GM23338 (cell line): ENCODE measurements around the gene LYSMD4. TPM values are rescaled to one million over a fixed set of nuclear protein-coding genes. Genes with fewer than 3 reads are reported as not detected.
"Not testable (repeated sequence)": the region's sequence is repeated elsewhere in the genome, so short reads cannot be mapped to it uniquely, and the experiment has no call there.

ENCODE experiments used
- ATAC-seq: fragments of 200-7000 bp; cut with Tn5 transposase; 3 replicates; pipeline ENCODE4 v1.9.1; 2020
- DNase-seq: peaks from one replicate; pipeline ENCODE4 v3.0.0-alpha.2; 2015; ENCODE audit warnings: low spot score
- H2AFZ ChIP-seq: fragments of 200-600 bp; sonication (generic); 2 replicates; pipeline ENCODE4 v1.8.0; 2016; ENCODE audit warnings: antibody characterized with exemption, mild to moderate bottlenecking, moderate library complexity
- H3F3A ChIP-seq: fragments of 200-600 bp; sonication (generic); replicated peaks from 2 replicates; pipeline ENCODE4 v1.8.0; 2017; ENCODE audit warnings: antibody characterized with exemption, mixed run types, low read depth
- H3K27ac ChIP-seq: fragments of 200-600 bp; sonication (generic); 2 replicates; pipeline ENCODE4 v1.6.1; 2016; ENCODE audit warnings: low read depth
- H3K27me3 ChIP-seq: fragments of 200-600 bp; sonication (generic); 2 replicates; pipeline ENCODE4 v1.8.0; 2016; ENCODE audit warnings: mild to moderate bottlenecking, mixed run types, moderate library complexity; ENCODE audit not compliant: insufficient read depth
- H3K36me3 ChIP-seq: fragments of 200-600 bp; sonication (generic); 2 replicates; pipeline ENCODE4 v1.8.0; 2016; ENCODE audit warnings: mild to moderate bottlenecking; ENCODE audit not compliant: insufficient read depth
- H3K4me1 ChIP-seq: fragments of 200-600 bp; sonication (generic); 2 replicates; pipeline ENCODE4 v1.8.0; 2016; ENCODE audit warnings: mild to moderate bottlenecking, moderate library complexity; ENCODE audit not compliant: insufficient read depth
- H3K4me2 ChIP-seq: fragments of 200-600 bp; sonication (generic); 2 replicates; pipeline ENCODE4 v1.7.1; 2017; ENCODE audit warnings: mixed run types
- H3K4me3 ChIP-seq: fragments of 200-600 bp; sonication (generic); 2 replicates; pipeline ENCODE4 v1.6.1; 2016; ENCODE audit warnings: mixed run types
- H3K79me2 ChIP-seq: fragments of 200-600 bp; sonication (generic); replicated peaks from 2 replicates; pipeline ENCODE4 v1.8.0; 2017; ENCODE audit warnings: mild to moderate bottlenecking; ENCODE audit not compliant: insufficient read depth
- H3K9me2 ChIP-seq: fragments of 200-600 bp; sonication (generic); 2 replicates; pipeline ENCODE4 v1.8.0; 2017; ENCODE audit not compliant: insufficient read depth
- H4K20me1 ChIP-seq: fragments of 200-600 bp; sonication (generic); replicated peaks from 2 replicates; pipeline ENCODE4 v1.8.0; 2017; ENCODE audit warnings: mild to moderate bottlenecking; ENCODE audit not compliant: insufficient read depth
- H3K27ac Mint-ChIP-seq: 2 replicates; pipeline ENCODE4 v1.8.0; 2020; ENCODE audit warnings: inconsistent platforms, mild to moderate bottlenecking, moderate library complexity, mixed read lengths
- H3K27me3 Mint-ChIP-seq: 3 replicates; pipeline ENCODE4 v1.8.0; 2022; ENCODE audit warnings: low read depth, mild to moderate bottlenecking, moderate library complexity, mixed read lengths, inconsistent platforms; ENCODE audit not compliant: insufficient read depth, poor library complexity
- H3K36me3 Mint-ChIP-seq: 3 replicates; pipeline ENCODE4 v1.8.0; 2021; ENCODE audit warnings: low read depth, mild to moderate bottlenecking, inconsistent platforms, moderate library complexity, mixed read lengths
- H3K4me1 Mint-ChIP-seq: 3 replicates; pipeline ENCODE4 v1.8.0; 2020; ENCODE audit warnings: mild to moderate bottlenecking, inconsistent platforms, mixed read lengths
- H3K4me3 Mint-ChIP-seq: 3 replicates; pipeline ENCODE4 v1.8.0; 2021; ENCODE audit warnings: moderate library complexity, mild to moderate bottlenecking, inconsistent platforms, mixed read lengths
- H3K9me3 Mint-ChIP-seq: 3 replicates; pipeline ENCODE4 v1.8.0; 2020; ENCODE audit warnings: moderate library complexity, mild to moderate bottlenecking, inconsistent platforms, mixed read lengths
- CREB1 ChIP-seq: fragments of 250-450 bp; sonication (Bioruptor Pico); IDR thresholded peaks from 2 replicates; pipeline ENCODE4 v1.5.0; 2020; ENCODE audit warnings: low read depth, mild to moderate bottlenecking, moderate library complexity
- EZH2phosphoT487 ChIP-seq: fragments of 200-600 bp; sonication (generic); IDR thresholded peaks from one replicate; pipeline ENCODE4 v1.8.1; 2018; ENCODE audit warnings: antibody characterized with exemption; ENCODE audit not compliant: unreplicated experiment
- NANOG ChIP-seq: IDR thresholded peaks from 2 replicates; pipeline ENCODE4 v1.6.1; 2016; ENCODE audit warnings: antibody characterized with exemption, borderline replicate concordance
- POLR2AphosphoS5 ChIP-seq: IDR thresholded peaks from 2 replicates; pipeline ENCODE4 v1.6.1; 2016; ENCODE audit warnings: antibody characterized with exemption, low read depth
- REST ChIP-seq: IDR thresholded peaks from one replicate; pipeline ENCODE4 v1.6.1; 2018; ENCODE audit warnings: antibody characterized with exemption; ENCODE audit not compliant: unreplicated experiment
- ZNF114 ChIP-seq: fragments of 250-450 bp; sonication (Bioruptor Pico); IDR thresholded peaks from 2 replicates; pipeline ENCODE4 v1.5.0; 2020; ENCODE audit warnings: mild to moderate bottlenecking, moderate library complexity
- ZNF331 ChIP-seq: fragments of 250-450 bp; sonication (Bioruptor Pico); IDR thresholded peaks from 2 replicates; pipeline ENCODE4 v1.5.0; 2020; ENCODE audit warnings: low read depth, mild to moderate bottlenecking, moderate library complexity
- long read RNA-seq: library from polyadenylated mRNA; unstranded; transcript quantifications from one replicate; pipeline ENCODE4 v2.0.0, GENCODE V29; 2020; ENCODE audit not compliant: unreplicated experiment
- polyA plus RNA-seq: library from polyadenylated mRNA; unstranded; fragments of >200 nt; fragmentation: Nextera tagmentation; extraction: Ambion mirVana; gene quantifications from 2 replicates; pipeline ENCODE4 v1.2.1, GENCODE V29; 2016
- total RNA-seq: library from RNA; depleted of rRNA; stranded (reverse); fragments of >200 nt; shearing (Covaris generic); gene quantifications from 2 replicates; pipeline ENCODE4 v1.2.3, GENCODE V29; 2014; rRNA removed

Gene LYSMD4
- total RNA-seq (20.9 and 23.8 TPM in 2 replicates), polyA plus RNA-seq (7.5 and 9.8 TPM in 2 replicates)
- long read RNA-seq, partial matches to known transcripts: 5 of 15 reads
- long read RNA-seq, other reads (novel, unspliced or antisense): 9 of 15 reads

GRCh38 chr15:99733268-99734039 lies at the start of gene LYSMD4:
Gene LYSMD4 (minus strand): TSS chr15:99733437. CDS start chr15:99731999, 1,438 bp downstream.
- Mint-ChIP-seq H3K36me3 (peaks cover 12% of the 10 kb centered on the region; the same call in 2 of the 3 replicates), H3K27ac (peak within 1 kb of the TSS; percentile 92), H3K4me1 (peaks cover 26% of the 10 kb centered on the region), H3K27me3 (peaks cover 8% of the 10 kb centered on the region), H3K4me3 (peak within 1 kb of the TSS; percentile 82), H3K9me3 (no peaks in the 10 kb centered on the region)
- peaks cover 23% of the 10 kb centered on the region for H3K4me1 ChIP-seq
- no peaks in the 10 kb centered on the region for H3K9me2 ChIP-seq
- TF ChIP-seq REST: no peak
- peak; percentile 77 for TF ChIP-seq POLR2AphosphoS5
- no peak for TF ChIP-seq ZNF331 (CRISPR knock-in tag)
- H2AFZ ChIP-seq: peak within 1 kb of the TSS; percentile 94
- H3F3A ChIP-seq: 0 out of 2 replicates have a peak, but pooled peaks cover 3% of the 10 kb centered on the region
- DNase-seq: peak; percentile 97
- H3K27ac ChIP-seq: peak within 1 kb of the TSS; percentile 98
- H4K20me1 ChIP-seq: no peaks in the 10 kb centered on the region; the same call in none of the 2 replicates
- peak within 1 kb of the TSS; percentile 80 for H3K4me3 ChIP-seq
- 0 out of 2 replicates have a peak, but pooled peaks cover 3% of the 10 kb centered on the region for H3K36me3 ChIP-seq
- H3K27me3 ChIP-seq: peaks cover 9% of the 10 kb centered on the region
- H3K4me2 ChIP-seq: peak within 1 kb of the TSS; percentile 98
- ATAC-seq: peak; percentile 91
- peaks cover 6% of the 10 kb centered on the region for H3K79me2 ChIP-seq

DNA sequence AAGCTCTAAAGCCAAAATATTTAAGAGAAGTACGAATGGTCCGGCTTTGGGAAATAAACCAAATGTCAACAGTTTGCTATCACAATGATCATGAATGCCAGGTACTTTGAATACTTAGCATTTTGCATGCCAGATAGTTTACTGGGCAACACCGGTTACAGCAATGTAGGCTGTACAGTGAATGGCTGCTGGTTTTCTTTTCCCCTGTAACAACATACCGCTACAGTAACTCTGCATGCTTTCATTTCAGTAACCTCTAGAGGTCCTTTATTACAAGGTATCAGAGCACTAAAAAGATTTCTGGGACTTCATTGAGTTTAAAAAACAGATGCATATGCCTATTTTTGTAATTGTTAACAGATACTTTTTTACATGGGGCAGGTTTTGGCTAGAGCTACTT lies 48.8 kb upstream of the LYSMD4 start:
- H3K27me3 Mint-ChIP-seq, H3K27me3 ChIP-seq, H3K9me3 Mint-ChIP-seq, H3K36me3 Mint-ChIP-seq, H3K9me2 ChIP-seq, H3K4me3 ChIP-seq, H3K27ac Mint-ChIP-seq, H3K79me2 ChIP-seq, H3K4me1 Mint-ChIP-seq, ATAC-seq, H3K4me3 Mint-ChIP-seq, H3K27ac ChIP-seq, H3K4me1 ChIP-seq, H4K20me1 ChIP-seq, H3K36me3 ChIP-seq, DNase-seq, H3F3A ChIP-seq, H3K4me2 ChIP-seq, H2AFZ ChIP-seq: not testable (repeated sequence)

DNA sequence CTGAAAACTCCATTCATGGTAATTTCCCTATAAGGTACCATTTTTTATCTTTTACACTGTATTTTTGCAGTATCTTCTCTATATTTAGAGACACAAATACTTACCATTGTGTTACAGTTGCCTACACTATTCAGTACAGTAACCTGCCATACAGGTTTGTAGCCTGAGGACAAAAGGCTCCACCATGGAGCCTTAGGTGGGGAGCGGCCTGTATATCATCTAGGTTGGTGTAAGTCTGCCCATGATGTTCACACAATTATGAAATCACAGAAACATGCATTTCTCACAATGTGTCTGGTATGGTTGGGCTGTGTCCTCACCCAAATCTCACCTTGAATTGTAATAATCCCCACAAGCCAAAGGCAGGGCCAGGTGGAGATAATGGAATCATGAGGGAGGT lies 43.9 kb upstream of the LYSMD4 start:
- H3K4me3 Mint-ChIP-seq: no peak overlapping the region
- Histone ChIP-seq H2AFZ (no peak overlapping the region), H3F3A (no peaks in the 10 kb centered on the region), H3K4me2 (no peak overlapping the region), H3K36me3 (no peaks in the 10 kb centered on the region), H3K4me1 (no peaks in the 10 kb centered on the region), H4K20me1 (no peaks in the 10 kb centered on the region), H3K4me3 (no peak overlapping the region), H3K27ac (no peak overlapping the region), H3K79me2 (no peaks in the 10 kb centered on the region), H3K27me3 (no peaks in the 10 kb centered on the region), H3K9me2 (no peaks in the 10 kb centered on the region)
- no peaks in the 10 kb centered on the region for H3K27me3 Mint-ChIP-seq
- H3K9me3 Mint-ChIP-seq: no peaks in the 10 kb centered on the region
- H3K36me3 Mint-ChIP-seq: no peaks in the 10 kb centered on the region
- no peak for ATAC-seq
- DNase-seq: no peak
- H3K27ac Mint-ChIP-seq: no peak overlapping the region
- H3K4me1 Mint-ChIP-seq: no peaks in the 10 kb centered on the region
- no peak for TF ChIP-seq ZNF114 (CRISPR knock-in tag)
- TF ChIP-seq CREB1 (CRISPR knock-in tag): no peak
- TF ChIP-seq EZH2phosphoT487: no peak
- no peak for TF ChIP-seq NANOG
